WTC11 (cell line): ENCODE data around the gene CENATAC.

Experiments used
- CTCF ChIP-seq: fragments of 200-600 bp; IDR thresholded peaks from 2 replicates; pipeline ENCODE4 v1.8.0; 2022; ENCODE audit warnings: antibody characterized with exemption
- GRHL2 ChIP-seq: fragments of 250-450 bp; sonication (Bioruptor Pico); IDR thresholded peaks from 2 replicates; pipeline ENCODE4 v1.8.0; 2022; ENCODE audit warnings: mild to moderate bottlenecking, moderate library complexity; ENCODE audit not compliant: insufficient replicate concordance, severe bottlenecking
- GTF2I ChIP-seq: fragments of 250-450 bp; sonication (Bioruptor Pico); conservative IDR thresholded peaks from 2 replicates; pipeline ENCODE4 v1.4.0; 2021; ENCODE audit warnings: mild to moderate bottlenecking
- IRF2 ChIP-seq: sonication (generic); formaldehyde crosslinking; IDR thresholded peaks from 2 replicates; pipeline ENCODE4 v1.8.0; 2022; ENCODE audit warnings: low read depth, missing genetic modification reagents, borderline replicate concordance
- NFYB ChIP-seq: sonication (generic); formaldehyde crosslinking; conservative IDR thresholded peaks from 2 replicates; pipeline ENCODE4 v1.8.0; 2022; ENCODE audit warnings: low read depth, missing genetic modification reagents
- TCF7 ChIP-seq: sonication (generic); formaldehyde crosslinking; IDR thresholded peaks from 2 replicates; pipeline ENCODE4 v1.8.0; 2022; ENCODE audit warnings: mild to moderate bottlenecking, low read depth, missing genetic modification reagents, moderate library complexity
- ZBTB21 ChIP-seq: sonication (generic); formaldehyde crosslinking; IDR thresholded peaks from 2 replicates; pipeline ENCODE4 v1.8.1; 2023; ENCODE audit warnings: mild to moderate bottlenecking, missing genetic modification reagents, borderline replicate concordance

GRCh38 chr11:118984825-118985224, 13.1 kb upstream of the CENATAC start:
- TF ChIP-seq IRF2 (no peak), TCF7 (CRISPR knock-in tag) (no peak), CTCF (no peak), NFYB (no peak), GTF2I (CRISPR knock-in tag) (no peak), ZBTB21 (CRISPR knock-in tag) (no peak), GRHL2 (CRISPR knock-in tag) (no peak)
